Measurements from ENCODE around the gene DOP1A. TPM values are rescaled to one million over a fixed set of nuclear protein-coding genes. Genes with fewer than 3 reads are reported as not detected.

DOP1A gene
- total RNA-seq, 1 experiment from 2014 or later = 16.1 TPM

GRCh38 chr6:83117802-83118201 is 50.3 kb downstream of the DOP1A start:
- no peaks in the 10 kb centered on the region for H3K27me3 ChIP-seq (replicated peaks; ENCODE audit: control insufficient read depth, insufficient read depth, low read length)
- H3K9me3 Mint-ChIP-seq (ENCODE audit: unreplicated experiment) = no peaks in the 10 kb centered on the region
- H3K4me3 ChIP-seq (ENCODE audit: low read depth, low read length) = no peak overlapping the region
- TF ChIP-seq CTCF (IDR thresholded peaks at IDR 0.05; ENCODE audit: insufficient read depth in 1 of 2, low read depth in 1 of 2, low read length in 1 of 2, severe bottlenecking in 1 of 2, unreplicated experiment in 1 of 2) = no peak
- H3K4me1 Mint-ChIP-seq (ENCODE audit: low read depth, unreplicated experiment) = no peaks in the 10 kb centered on the region
- CTCF ChIA-PET = no interaction called here
- H3K9me3 ChIP-seq = no peaks in the 10 kb centered on the region
- H3K4me3 Mint-ChIP-seq (ENCODE audit: unreplicated experiment) = no peak overlapping the region
- H3K27me3 Mint-ChIP-seq (ENCODE audit: insufficient read depth, unreplicated experiment) = no peaks in the 10 kb centered on the region
- BruUV-seq (replicated peaks) = no TSS peak
- intact Hi-C loops (cut with micrococcal nuclease; ENCODE audit: unreplicated experiment) = no loop called here
- POLR2A ChIA-PET = no interaction called here
- H3K27ac Mint-ChIP-seq (ENCODE audit: unreplicated experiment) = no peak overlapping the region
- H3K36me3 ChIP-seq (ENCODE audit: control insufficient read depth, insufficient read depth, low read length) = no peaks in the 10 kb centered on the region
- DNase-seq = no peak
- H3K4me1 ChIP-seq = peaks cover 4% of the 10 kb centered on the region; the same call in 1 of the 2 replicates
- H3K36me3 Mint-ChIP-seq (ENCODE audit: insufficient read depth, unreplicated experiment) = no peaks in the 10 kb centered on the region

GRCh38 chr6:83119742-83120300 is 52.4 kb downstream of the DOP1A start:
- no peak overlapping the region for H3K4me3 Mint-ChIP-seq (ENCODE audit: unreplicated experiment)
- H3K36me3 ChIP-seq (ENCODE audit: control insufficient read depth, insufficient read depth, low read length) = no peaks in the 10 kb centered on the region
- no peak for TF ChIP-seq CTCF (IDR thresholded peaks at IDR 0.05; ENCODE audit: insufficient read depth in 1 of 2, low read depth in 1 of 2, low read length in 1 of 2, severe bottlenecking in 1 of 2, unreplicated experiment in 1 of 2)

GRCh38 chr6:83124553-83124952 is 57.1 kb downstream of the DOP1A start:
- no peak for DNase-seq
- ChIA-PET CTCF (no interaction called here), POLR2A (no interaction called here)
- BruUV-seq (replicated peaks) = no TSS peak
- no peaks in the 10 kb centered on the region for H3K9me3 Mint-ChIP-seq (ENCODE audit: unreplicated experiment)
- H3K4me1 ChIP-seq = no peaks in the 10 kb centered on the region
- no peaks in the 10 kb centered on the region for H3K27me3 Mint-ChIP-seq (ENCODE audit: insufficient read depth, unreplicated experiment)
- intact Hi-C loops (cut with micrococcal nuclease; ENCODE audit: unreplicated experiment) = loop anchor here (5.0 kb wide), 1 partner anchor 57 kb away; the partner anchor contains the start of genes DOP1A and UBE3D
- H3K4me3 ChIP-seq (ENCODE audit: low read depth, low read length) = no peak overlapping the region
- no peak for TF ChIP-seq CTCF (IDR thresholded peaks at IDR 0.05; ENCODE audit: insufficient read depth in 1 of 2, low read depth in 1 of 2, low read length in 1 of 2, severe bottlenecking in 1 of 2, unreplicated experiment in 1 of 2)
- no peaks in the 10 kb centered on the region for H3K9me3 ChIP-seq
- H3K27ac Mint-ChIP-seq (ENCODE audit: unreplicated experiment) = no peak overlapping the region
- no peak overlapping the region for H3K4me3 Mint-ChIP-seq (ENCODE audit: unreplicated experiment)
- peaks cover 14% of the 10 kb centered on the region for H3K36me3 Mint-ChIP-seq (ENCODE audit: insufficient read depth, unreplicated experiment)
- H3K27me3 ChIP-seq (replicated peaks; ENCODE audit: control insufficient read depth, insufficient read depth, low read length) = no peaks in the 10 kb centered on the region
- no peaks in the 10 kb centered on the region for H3K4me1 Mint-ChIP-seq (ENCODE audit: low read depth, unreplicated experiment)
- no peaks in the 10 kb centered on the region; the same call in 1 of the 2 replicates for H3K36me3 ChIP-seq (ENCODE audit: control insufficient read depth, insufficient read depth, low read length)

More at GRCh38 chr6:83119742-83120300, 52.4 kb downstream of the DOP1A start:
- ChIA-PET POLR2A (no interaction called here), CTCF (no interaction called here)
- Mint-ChIP-seq H3K27me3 (ENCODE audit: insufficient read depth, unreplicated experiment) (no peaks in the 10 kb centered on the region), H3K9me3 (ENCODE audit: unreplicated experiment) (no peaks in the 10 kb centered on the region), H3K27ac (ENCODE audit: unreplicated experiment) (no peak overlapping the region), H3K36me3 (ENCODE audit: insufficient read depth, unreplicated experiment) (peaks cover 8% of the 10 kb centered on the region), H3K4me1 (ENCODE audit: low read depth, unreplicated experiment) (no peaks in the 10 kb centered on the region)
- BruUV-seq (replicated peaks) = no TSS peak
- no peak for DNase-seq
- Histone ChIP-seq H3K27me3 (replicated peaks; ENCODE audit: control insufficient read depth, insufficient read depth, low read length) (no peaks in the 10 kb centered on the region), H3K4me1 (no peaks in the 10 kb centered on the region), H3K9me3 (no peaks in the 10 kb centered on the region), H3K4me3 (ENCODE audit: low read depth, low read length) (no peak overlapping the region)
- intact Hi-C loops (cut with micrococcal nuclease; ENCODE audit: unreplicated experiment) = loop anchor here (5.0 kb wide), 1 partner anchor 53 kb away; the partner anchor contains the start of genes DOP1A and UBE3D

All from Caco-2 (cell line).